Right atrium auricular region (tissue), 2 donors: ENCODE measurements around the gene SURF2. TPM values are rescaled to one million over a fixed set of nuclear protein-coding genes. Genes with fewer than 3 reads are reported as not detected.
A peak's percentile ranks its signal among the peaks of the same experiment; 100 is the strongest.

Experiments
- DNase-seq: peaks from one replicate; pipeline ENCODE4 v3.0.0-alpha.2; 2019; ENCODE audit warnings: low spot score
- H3K27ac ChIP-seq, 2 donors: fragments of 200-600 bp; sonication (generic); 1 replicate in 1 of 2; 2 replicates in 1 of 2; pipeline ENCODE4 v1.5.1; 2016 to 2019
- H3K27me3 ChIP-seq, 2 donors: fragments of 200-600 bp; sonication (generic); one replicate each; pipeline versions ENCODE4 v1.5.1 to v1.6.0; 2017 to 2019
- H3K36me3 ChIP-seq: fragments of 200-600 bp; sonication (generic); one replicate; pipeline ENCODE4 v1.5.1; 2016
- H3K4me1 ChIP-seq, 2 donors: fragments of 200-600 bp; sonication (generic); one replicate each; pipeline versions ENCODE4 v1.5.1 to v1.6.0; 2017 to 2019
- H3K4me3 ChIP-seq, 2 donors: fragments of 200-600 bp; sonication (generic); 1 replicate in 1 of 2; 2 replicates in 1 of 2; pipeline ENCODE4 v1.5.1; 2017 to 2019; ENCODE audit warnings: mild to moderate bottlenecking in 1 of 2, moderate library complexity in 1 of 2
- H3K9me3 ChIP-seq, 2 donors: fragments of 200-600 bp; sonication (generic); one replicate each; pipeline ENCODE4 v1.5.1; 2019
- CTCF ChIP-seq, 2 donors: fragments of 200-600 bp; sonication (generic); IDR thresholded peaks; one replicate each; pipeline ENCODE4 v1.5.1; 2019; ENCODE audit warnings: antibody characterized with exemption in 2 of 2
- total RNA-seq, 2 donors: library from RNA; depleted of rRNA; stranded (reverse); fragments of >200 nt; gene quantifications; one replicate each; pipeline ENCODE4 v1.1.0, GENCODE V29; 2016

SURF2 gene
- total RNA-seq, 2 donors from 2014 or later, result 18.1 to 45.9 TPM

- H3K4me3 ChIP-seq, result no peak overlapping the region
Observed at GRCh38 chr9:133354766-133355165, 1.6 kb upstream of the SURF2 start.

GRCh38 chr9:133355881-133356357, 431 bp upstream of the SURF2 start:
- Histone ChIP-seq H3K36me3 (peaks cover 44% of the 10 kb centered on the region), H3K4me3 (peak overlapping the region; percentile 67 to 91), H3K27ac (peak overlapping the region; percentile 61 to 66), H3K27me3 (no peaks in the 10 kb centered on the region), H3K9me3 (no peaks in the 10 kb centered on the region), H3K4me1 (peaks cover 0 to 27% of the 10 kb centered on the region in 2 donors)
- DNase-seq, result no peak
- TF ChIP-seq CTCF (IDR thresholded peaks at IDR 0.05), result no peak

More at GRCh38 chr9:133354766-133355165, 1.6 kb upstream of the SURF2 start:
- Histone ChIP-seq H3K27me3 (no peaks in the 10 kb centered on the region), H3K4me1 (peaks cover 0 to 27% of the 10 kb centered on the region in 2 donors), H3K27ac (no peak overlapping the region), H3K36me3 (peaks cover 44% of the 10 kb centered on the region), H3K9me3 (no peaks in the 10 kb centered on the region)
- no peak for TF ChIP-seq CTCF (IDR thresholded peaks at IDR 0.05)
- DNase-seq, result no peak

GRCh38 chr9:133357656-133358055, 1.3 kb downstream of the SURF2 start:
- Histone ChIP-seq H3K36me3 (peaks cover 43% of the 10 kb centered on the region), H3K27ac (no peak overlapping the region), H3K4me3 (no peak overlapping the region), H3K4me1 (peaks cover 0 to 27% of the 10 kb centered on the region in 2 donors), H3K27me3 (no peaks in the 10 kb centered on the region), H3K9me3 (no peaks in the 10 kb centered on the region)
- DNase-seq, result no peak
- no peak for TF ChIP-seq CTCF (IDR thresholded peaks at IDR 0.05)

- Histone ChIP-seq H3K4me1 (peaks cover 0 to 27% of the 10 kb centered on the region in 2 donors), H3K27ac (no peak overlapping the region), H3K4me3 (no peak overlapping the region), H3K27me3 (no peaks in the 10 kb centered on the region), H3K36me3 (peaks cover 54% of the 10 kb centered on the region), H3K9me3 (no peaks in the 10 kb centered on the region)
- TF ChIP-seq CTCF (IDR thresholded peaks at IDR 0.05), result peak in 1 of 2 donors; percentile 42
- no peak for DNase-seq
Observed at GRCh38 chr9:133359399-133360175, 3.2 kb downstream of the SURF2 start.

GRCh38 chr9:133360400-133361393, 4.3 kb downstream of the SURF2 start:
- Histone ChIP-seq H3K9me3 (no peaks in the 10 kb centered on the region), H3K27me3 (no peaks in the 10 kb centered on the region), H3K27ac (no peak overlapping the region), H3K4me3 (no peak overlapping the region), H3K4me1 (peaks cover 0 to 18% of the 10 kb centered on the region in 2 donors), H3K36me3 (peaks cover 65% of the 10 kb centered on the region)
- DNase-seq, result no peak
- TF ChIP-seq CTCF (IDR thresholded peaks at IDR 0.05), result no peak
